ENCODE data around the gene CFAP210.

Gene CFAP210

GRCh38 chr2:169721016-169721415 lies 26.8 kb upstream of the CFAP210 start:
- TF ChIP-seq POLR2AphosphoS5 (IDR thresholded peaks at IDR 0.05; ENCODE audit: low read depth, low read length) = no peak
- no peak for TF ChIP-seq POLR2A (IDR thresholded peaks at IDR 0.05; ENCODE audit: low read depth, low read length)
- no peak for TF ChIP-seq TAF1 (IDR thresholded peaks at IDR 0.05; ENCODE audit: borderline replicate concordance, low read depth, low read length)
- DNase-seq (ENCODE audit: insufficient read length) (no peak), FAIRE-seq (no peak)

DNA sequence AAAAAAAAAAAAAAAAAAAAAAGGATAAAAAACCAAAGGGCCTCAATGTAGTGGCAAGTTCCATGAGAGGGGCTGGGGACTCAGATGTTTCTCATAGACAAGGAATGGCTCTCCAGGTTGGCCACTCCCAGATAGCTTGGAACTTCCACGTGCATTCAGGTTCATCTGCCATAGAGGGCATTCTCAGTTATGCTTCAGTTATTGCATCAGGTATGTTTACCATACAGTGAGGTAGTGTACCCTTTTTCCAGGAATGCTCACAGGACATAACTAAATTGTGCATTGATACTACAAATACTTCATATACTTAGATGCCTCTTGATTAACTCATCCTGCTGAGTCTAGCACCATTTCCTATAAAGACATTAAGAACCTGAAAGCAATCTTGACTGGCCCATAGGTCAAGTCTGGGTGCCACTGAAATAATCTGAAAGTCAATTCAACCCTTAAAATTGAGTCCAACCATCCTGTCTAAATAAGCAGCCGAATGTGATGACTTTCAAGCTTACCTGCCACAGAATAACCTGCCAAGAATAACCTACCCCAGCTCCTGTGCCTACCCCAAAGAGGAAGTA lies 24.8 kb upstream of the CFAP210 start:
- no peak for DNase-seq (ENCODE audit: insufficient read length)
- no peak for TF ChIP-seq TAF1 (IDR thresholded peaks at IDR 0.05; ENCODE audit: borderline replicate concordance, low read depth, low read length)
- no peak for TF ChIP-seq POLR2A (IDR thresholded peaks at IDR 0.05; ENCODE audit: low read depth, low read length)
- no peak for FAIRE-seq

GRCh38 chr2:169717691-169718063 lies 23.5 kb upstream of the CFAP210 start:
- FAIRE-seq (no peak), DNase-seq (ENCODE audit: insufficient read length) (no peak)
- TF ChIP-seq TAF1 (IDR thresholded peaks at IDR 0.05; ENCODE audit: borderline replicate concordance, low read depth, low read length) (no peak), POLR2AphosphoS5 (IDR thresholded peaks at IDR 0.05; ENCODE audit: low read depth, low read length) (no peak), POLR2A (IDR thresholded peaks at IDR 0.05; ENCODE audit: low read depth, low read length) (no peak)

DNA sequence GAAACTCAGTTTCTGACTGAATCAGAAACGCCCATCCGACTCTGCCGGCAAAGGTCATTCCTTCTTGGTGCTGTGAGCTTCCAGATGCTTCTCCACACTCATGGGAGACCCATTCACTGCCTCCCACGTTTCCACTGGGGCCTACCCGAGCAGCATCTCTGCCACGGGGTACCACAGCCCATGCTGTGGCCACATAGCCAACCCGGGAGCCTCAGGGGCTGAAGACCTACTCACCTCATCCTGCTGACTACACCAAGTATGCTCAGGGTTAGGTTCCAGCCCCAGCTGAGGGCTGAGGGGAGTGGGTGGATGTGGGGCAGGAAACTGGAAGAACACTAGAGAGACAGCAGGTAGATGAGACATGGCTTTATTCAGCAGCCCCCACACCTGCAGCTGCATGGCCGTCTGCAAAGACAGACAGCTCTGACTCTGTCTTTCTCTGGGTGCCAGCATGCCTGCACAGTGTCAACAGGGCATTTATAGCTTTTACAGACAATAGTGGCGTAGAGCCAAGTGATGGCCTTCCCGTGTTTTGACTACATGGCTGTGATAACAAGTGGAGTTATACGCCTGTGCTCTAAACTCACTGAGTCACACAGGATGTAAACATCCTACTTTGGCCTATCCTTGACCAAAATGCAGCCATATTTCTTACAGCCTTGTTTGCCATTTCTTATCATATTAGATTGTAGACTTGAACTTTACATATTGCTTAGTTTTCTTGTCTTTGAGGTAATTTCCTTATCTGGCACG lies 22.9 kb upstream of the CFAP210 start:
- no peak for FAIRE-seq
- no peak for DNase-seq (ENCODE audit: insufficient read length)
- TF ChIP-seq POLR2AphosphoS5 (IDR thresholded peaks at IDR 0.05; ENCODE audit: low read depth, low read length) (no peak), TAF1 (IDR thresholded peaks at IDR 0.05; ENCODE audit: borderline replicate concordance, low read depth, low read length) (no peak), POLR2A (IDR thresholded peaks at IDR 0.05; ENCODE audit: low read depth, low read length) (no peak)

- no peak for DNase-seq (ENCODE audit: insufficient read length)
- TF ChIP-seq POLR2A (IDR thresholded peaks at IDR 0.05; ENCODE audit: low read depth, low read length) (no peak), POLR2AphosphoS5 (IDR thresholded peaks at IDR 0.05; ENCODE audit: low read depth, low read length) (no peak), TAF1 (IDR thresholded peaks at IDR 0.05; ENCODE audit: borderline replicate concordance, low read depth, low read length) (no peak)
- no peak for FAIRE-seq
Measured at GRCh38 chr2:169716238-169716886, 22.2 kb upstream of the CFAP210 start.

DNA sequence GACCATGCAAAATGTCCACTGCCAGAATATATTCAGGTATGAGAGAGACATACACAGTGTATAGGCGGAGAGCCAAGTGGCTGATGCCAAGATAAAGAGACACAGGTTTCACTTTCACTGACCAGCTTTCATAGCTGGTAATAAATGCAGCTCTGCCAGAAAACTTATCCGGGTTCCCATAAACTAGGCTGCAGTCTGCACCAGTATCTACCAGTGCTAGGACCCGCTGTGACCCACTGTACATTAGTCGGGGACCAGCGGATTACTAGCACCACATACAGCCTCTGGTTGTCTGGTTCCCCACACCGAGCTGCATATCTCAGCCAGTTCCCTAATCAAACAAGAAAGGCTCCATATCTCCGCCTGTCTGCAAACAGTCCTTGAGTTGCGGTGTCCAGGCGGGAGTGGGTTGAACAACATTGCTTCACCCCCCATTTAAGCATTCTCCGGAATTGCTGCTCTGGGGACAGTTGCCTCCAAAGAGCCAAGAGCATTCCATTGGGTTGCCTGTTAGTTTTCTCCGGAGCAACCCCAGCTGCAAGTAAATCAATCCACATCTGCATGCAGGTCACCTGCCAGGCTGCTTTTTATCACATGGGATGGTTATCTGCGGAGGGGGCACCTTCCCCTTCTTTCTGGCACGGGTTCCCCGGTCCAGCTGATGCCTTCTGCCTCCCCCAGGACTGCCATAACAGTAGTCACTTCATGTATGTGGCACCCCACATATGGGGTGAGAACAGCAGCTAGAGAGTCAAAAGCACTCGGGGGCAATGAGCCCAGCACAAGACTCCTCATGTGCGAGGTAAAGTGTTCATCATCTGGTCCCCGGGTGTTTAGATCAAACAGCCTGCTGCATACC lies 21.4 kb upstream of the CFAP210 start:
- TF ChIP-seq POLR2A (IDR thresholded peaks at IDR 0.05; ENCODE audit: low read depth, low read length) (no peak), POLR2AphosphoS5 (IDR thresholded peaks at IDR 0.05; ENCODE audit: low read depth, low read length) (no peak), TAF1 (IDR thresholded peaks at IDR 0.05; ENCODE audit: borderline replicate concordance, low read depth, low read length) (no peak)
- DNase-seq (ENCODE audit: insufficient read length) = no peak
- no peak for FAIRE-seq

GRCh38 chr2:169714699-169715098 lies 20.5 kb upstream of the CFAP210 start:
- FAIRE-seq (no peak), DNase-seq (ENCODE audit: insufficient read length) (no peak)

DNA sequence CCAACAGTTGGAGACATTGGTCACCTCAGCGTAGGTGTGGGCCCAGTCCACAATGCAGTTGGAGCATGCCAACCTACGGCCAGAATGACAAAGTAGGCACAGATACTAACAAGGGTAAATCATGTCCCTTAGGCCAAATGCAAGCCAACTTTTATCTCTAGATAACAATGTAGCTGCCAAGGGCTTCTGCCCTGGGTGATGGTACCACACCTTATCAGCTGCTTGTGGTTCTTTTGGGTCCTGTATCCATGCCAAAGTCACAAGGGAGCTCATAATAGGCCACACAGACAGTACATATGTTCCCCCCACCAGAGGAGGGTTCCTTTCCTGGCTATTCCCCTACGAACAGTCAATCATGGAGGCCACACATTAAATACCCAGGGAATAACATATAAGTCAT lies 19.1 kb upstream of the CFAP210 start:
- TF ChIP-seq POLR2AphosphoS5 (IDR thresholded peaks at IDR 0.05; ENCODE audit: low read depth, low read length) (no peak), TAF1 (IDR thresholded peaks at IDR 0.05; ENCODE audit: borderline replicate concordance, low read depth, low read length) (no peak), POLR2A (IDR thresholded peaks at IDR 0.05; ENCODE audit: low read depth, low read length) (no peak)
- no peak for DNase-seq (ENCODE audit: insufficient read length)
- FAIRE-seq = no peak

More at GRCh38 chr2:169714699-169715098, 20.5 kb upstream of the CFAP210 start:
- no peak for TF ChIP-seq TAF1 (IDR thresholded peaks at IDR 0.05; ENCODE audit: borderline replicate concordance, low read depth, low read length)
- TF ChIP-seq POLR2AphosphoS5 (IDR thresholded peaks at IDR 0.05; ENCODE audit: low read depth, low read length) = no peak
- TF ChIP-seq POLR2A (IDR thresholded peaks at IDR 0.05; ENCODE audit: low read depth, low read length) = no peak

- FAIRE-seq (no peak), DNase-seq (ENCODE audit: insufficient read length) (no peak)
- no peak for TF ChIP-seq TAF1 (IDR thresholded peaks at IDR 0.05; ENCODE audit: borderline replicate concordance, low read depth, low read length)
- no peak for TF ChIP-seq POLR2A (IDR thresholded peaks at IDR 0.05; ENCODE audit: low read depth, low read length)
- TF ChIP-seq POLR2AphosphoS5 (IDR thresholded peaks at IDR 0.05; ENCODE audit: low read depth, low read length) = no peak
Measured at GRCh38 chr2:169712791-169713227, 18.6 kb upstream of the CFAP210 start.

DNA sequence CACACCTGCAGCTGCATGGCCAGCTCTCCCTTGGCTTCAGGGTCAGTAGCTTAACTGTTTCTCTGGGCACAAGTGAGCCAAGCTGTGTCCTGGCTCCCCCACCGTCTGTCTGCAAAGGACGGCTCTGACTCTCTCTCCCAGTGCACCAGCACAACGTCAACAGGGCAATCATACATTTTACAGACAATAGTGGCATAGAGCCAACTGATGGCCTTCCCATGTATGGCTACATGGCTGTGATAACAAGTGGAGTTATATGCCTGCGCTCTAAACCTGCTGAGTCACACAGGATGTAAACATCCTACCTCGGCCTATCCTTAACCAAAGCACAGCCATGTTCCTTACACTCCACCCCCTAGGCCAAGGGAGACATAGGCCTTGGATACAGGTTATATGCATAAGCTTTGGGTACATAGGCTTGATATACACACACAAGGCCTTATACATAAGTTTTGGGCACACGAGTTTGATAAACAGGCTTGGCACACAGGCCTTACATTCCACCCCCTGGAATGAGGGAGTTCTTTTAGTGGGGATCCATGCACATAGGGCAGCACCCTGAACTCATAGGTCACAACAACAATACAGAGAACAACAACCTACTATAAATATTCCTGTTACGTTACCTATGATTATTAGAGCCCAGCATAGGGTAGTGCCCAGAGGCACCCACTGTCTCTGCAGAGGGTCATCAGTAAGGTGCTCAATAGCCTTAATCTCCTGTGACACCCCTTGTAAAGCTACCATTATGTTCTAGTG lies 17.7 kb upstream of the CFAP210 start:
- TF ChIP-seq POLR2A (IDR thresholded peaks at IDR 0.05; ENCODE audit: low read depth, low read length) = no peak
- no peak for TF ChIP-seq TAF1 (IDR thresholded peaks at IDR 0.05; ENCODE audit: borderline replicate concordance, low read depth, low read length)
- no peak for TF ChIP-seq POLR2AphosphoS5 (IDR thresholded peaks at IDR 0.05; ENCODE audit: low read depth, low read length)
- FAIRE-seq (no peak), DNase-seq (ENCODE audit: insufficient read length) (no peak)
